Activated CD4-positive, alpha-beta T cell treated with anti-CD3 and anti-CD28 coated beads, Interleukin-2, amount 50 U/mL, for 4 hours (primary cell): Measurements from ENCODE around the gene NTM.
"Not testable (repeated sequence)": the region's sequence is repeated elsewhere in the genome, so short reads cannot be mapped to it uniquely, and the experiment has no call there.

ENCODE experiments used
- DNase-seq, 2 experiments: peaks; one replicate each; pipeline ENCODE4 v3.0.0-alpha.2; 2020

NTM gene

GRCh38 chr11:131908316-131908715, 537.9 kb downstream of the NTM start:
- no peak for DNase-seq

GRCh38 chr11:131909426-131910177, 539.2 kb downstream of the NTM start:
- DNase-seq, result no peak

- no peak for DNase-seq
These were observed 539.7 kb downstream of the NTM start for GRCh38 chr11:131910178-131910522.

GRCh38 chr11:131910523-131911387, 540.3 kb downstream of the NTM start:
- DNase-seq, result no peak

- not testable (repeated sequence) for DNase-seq
These were observed 541.1 kb downstream of the NTM start for GRCh38 chr11:131911388-131912032.

- no peak for DNase-seq
These were observed 541.7 kb downstream of the NTM start for GRCh38 chr11:131912134-131912533.

- DNase-seq, result no peak
These were observed 542.9 kb downstream of the NTM start for GRCh38 chr11:131913267-131913666.

- DNase-seq, result no peak
These were observed 544.0 kb downstream of the NTM start for GRCh38 chr11:131914361-131914774.

- no peak for DNase-seq
These were observed 546.2 kb downstream of the NTM start for GRCh38 chr11:131916638-131917037.

GRCh38 chr11:131917634-131918384, 547.4 kb downstream of the NTM start:
- no peak for DNase-seq

GRCh38 chr11:131918663-131919062, 548.2 kb downstream of the NTM start:
- no peak for DNase-seq

- DNase-seq, result no peak
These were observed 551.8 kb downstream of the NTM start for GRCh38 chr11:131922220-131922619.

- DNase-seq, result no peak
These were observed 552.9 kb downstream of the NTM start for GRCh38 chr11:131923309-131923708.

GRCh38 chr11:131924001-131924400, 553.6 kb downstream of the NTM start:
- no peak for DNase-seq

- no peak for DNase-seq
These were observed 554.2 kb downstream of the NTM start for GRCh38 chr11:131924457-131925201.

GRCh38 chr11:131925829-131926228, 555.4 kb downstream of the NTM start:
- no peak for DNase-seq

- DNase-seq, result no peak
These were observed 558.6 kb downstream of the NTM start for GRCh38 chr11:131928992-131929391.

- no peak for DNase-seq
These were observed 562.3 kb downstream of the NTM start for GRCh38 chr11:131932584-131933325.

GRCh38 chr11:131934006-131934405, 563.6 kb downstream of the NTM start:
- DNase-seq, result no peak

GRCh38 chr11:131938351-131938751, 567.9 kb downstream of the NTM start:
- no peak for DNase-seq

GRCh38 chr11:131940126-131940525, 569.7 kb downstream of the NTM start:
- no peak for DNase-seq
